K562 (cell line): ENCODE results near the gene SIGLEC11. TPM values are rescaled to one million over a fixed set of nuclear protein-coding genes. Genes with fewer than 3 reads are reported as not detected.

Experiments
- ATAC-seq: fragments of 200-7000 bp; cut with Tn5 transposase; 3 replicates; pipeline ENCODE4 v1.9.1; 2020; ENCODE audit warnings: moderate library complexity
- BruUV-seq: library from RNA; stranded (reverse); fragments of 400-500 nt; replicated peaks from 2 replicates; lab custom pipeline; 2021; lab: Mats Ljungman, UMichigan
- CTCF ChIA-PET: fragments of 300-600 bp; formaldehyde crosslinking; extraction: SDS; loops from one replicate; lab custom pipeline; 2021; ENCODE audit warnings: low intra/inter-chr PET ratio; lab: Yijun Ruan, JAX
- POLR2A ChIA-PET: fragments of 300-600, 350-650 bp; sonication (Branson Sonifier 250); formaldehyde crosslinking; extraction: SDS; loops from one replicate; lab custom pipeline; 2021; ENCODE audit warnings: antibody characterized with exemption, inconsistent platforms; lab: Yijun Ruan, JAX
- DNase-seq, 4 experiments: peaks; one replicate each; pipeline versions ENCODE4 v3.0.0 to v3.0.0-alpha.2; 2011 to 2018; ENCODE audit warnings: low spot score in 3 of 4, mixed read lengths in 3 of 4; ENCODE audit errors: extremely low read depth in 1 of 4
- FAIRE-seq: peaks from 2 replicates; lab custom pipeline; 2011; peaks lifted over from hg19 to GRCh38; lab: Jason Lieb, UNC
- H2AFZ ChIP-seq: 2 replicates; pipeline ENCODE4 v1.6.0; 2011; ENCODE audit warnings: low read depth, low read length, control low read depth, inconsistent platforms
- H3K27ac ChIP-seq: fragments of 200-600 bp; 3 replicates; pipeline ENCODE4 v1.8.0; 2011; ENCODE audit warnings: low read depth, mild to moderate bottlenecking, control low read depth, inconsistent platforms, low read length, moderate library complexity, mixed read lengths; ENCODE audit errors: extremely low read depth
- H3K27me3 ChIP-seq, 2 experiments: fragments of 300-600 bp in 1 of 2; 2 replicates in 1 of 2; 3 replicates in 1 of 2; pipeline versions ENCODE4 v1.6.0 to v1.8.0; 2011; ENCODE audit warnings: inconsistent platforms in 2 of 2, low read length in 2 of 2, mild to moderate bottlenecking in 1 of 2, mixed read lengths in 1 of 2, moderate library complexity in 1 of 2; ENCODE audit not compliant: control insufficient read depth in 2 of 2, insufficient read depth in 2 of 2
- H3K36me3 ChIP-seq: fragments of 300-600 bp; 3 replicates; pipeline ENCODE4 v1.8.0; 2011; ENCODE audit warnings: mild to moderate bottlenecking, low read length, inconsistent platforms; ENCODE audit not compliant: control insufficient read depth, insufficient read depth
- H3K4me1 ChIP-seq, 2 experiments: fragments of 200-600 bp in 1 of 2; replicated peaks in 1 of 2; 2 replicates in 1 of 2; 3 replicates in 1 of 2; pipeline versions ENCODE4 v1.5.1 to v1.8.0; 2011; ENCODE audit warnings: inconsistent platforms in 2 of 2, low read length in 2 of 2, mild to moderate bottlenecking in 1 of 2, mixed read lengths in 1 of 2, moderate library complexity in 1 of 2; ENCODE audit not compliant: control insufficient read depth in 2 of 2, insufficient read depth in 2 of 2
- H3K4me2 ChIP-seq: 2 replicates; pipeline ENCODE4 v1.6.1; 2011; ENCODE audit warnings: low read length, control low read depth, inconsistent platforms, mixed read lengths; ENCODE audit not compliant: insufficient read depth
- H3K4me3 ChIP-seq: fragments of 200-600 bp; sonication (generic), shearing (Covaris generic); 2 replicates; pipeline ENCODE4 v1.5.1; 2016; ENCODE audit warnings: control low read depth, inconsistent platforms
- H3K79me2 ChIP-seq: fragments of 200-600 bp; 3 replicates; pipeline ENCODE4 v1.8.0; 2011; ENCODE audit warnings: low read length, inconsistent platforms; ENCODE audit not compliant: control insufficient read depth, insufficient read depth
- H3K9ac ChIP-seq, 2 experiments: 2 replicates each; pipeline versions ENCODE4 v1.6.0 to v1.6.1; 2011; ENCODE audit warnings: low read depth in 2 of 2, low read length in 2 of 2, control low read depth in 1 of 2, inconsistent platforms in 1 of 2, mild to moderate bottlenecking in 1 of 2, mixed read lengths in 1 of 2; ENCODE audit not compliant: insufficient read depth in 1 of 2
- H3K9me1 ChIP-seq: one replicate; pipeline ENCODE4 v1.6.0; 2011; ENCODE audit warnings: inconsistent platforms, mild to moderate bottlenecking, low read length, moderate library complexity; ENCODE audit not compliant: control insufficient read depth, insufficient read depth
- H3K9me3 ChIP-seq: replicated peaks from 2 replicates; pipeline ENCODE4 v1.5.1; 2011; ENCODE audit warnings: low read depth, low read length, inconsistent platforms; ENCODE audit not compliant: control insufficient read depth, insufficient read depth
- H4K20me1 ChIP-seq: replicated peaks from 2 replicates; pipeline ENCODE4 v1.6.1; 2011; ENCODE audit warnings: low read length, inconsistent platforms, mixed read lengths; ENCODE audit not compliant: control insufficient read depth, insufficient read depth
- ADNP ChIP-seq: fragments of 200-800 bp; sonication (Bioruptor generic); IDR thresholded peaks from 2 replicates; pipeline ENCODE4 v1.6.1; 2016; ENCODE audit warnings: missing genetic modification characterization, missing compliant biosample characterization
- BRD9 ChIP-seq: fragments of 450-650 bp; IDR thresholded peaks from 2 replicates; pipeline ENCODE4 v1.6.1; 2018; ENCODE audit warnings: low read depth; ENCODE audit not compliant: partially characterized antibody
- DEAF1 ChIP-seq: fragments of 450-650 bp; formaldehyde crosslinking; IDR thresholded peaks from 2 replicates; pipeline ENCODE4 v1.4.0; 2020; ENCODE audit warnings: mild to moderate bottlenecking, moderate library complexity
- ESRRA ChIP-seq: fragments of 450-650 bp; IDR thresholded peaks from 2 replicates; pipeline ENCODE4 v1.6.1; 2014; ENCODE audit warnings: low read depth, mild to moderate bottlenecking, moderate library complexity, borderline replicate concordance
- JUN ChIP-seq, 2 experiments: sonication (generic) in 1 of 2; formaldehyde crosslinking in 1 of 2; IDR thresholded peaks; 2 replicates each; pipeline versions ENCODE4 v1.6.1 to v1.8.0; 2012 to 2022; ENCODE audit warnings: borderline replicate concordance in 2 of 2, mild to moderate bottlenecking in 2 of 2, improper control_type of control experiment in 1 of 2, low read depth in 1 of 2, low read length in 1 of 2, missing genetic modification reagents in 1 of 2
- MLLT1 ChIP-seq, 2 experiments: fragments of 450-650 bp; IDR thresholded peaks; 2 replicates each; pipeline ENCODE4 v1.6.1; 2016
- MTA1 ChIP-seq: fragments of 450-650 bp; IDR thresholded peaks from 2 replicates; pipeline ENCODE4 v1.6.1; 2017; ENCODE audit warnings: borderline replicate concordance
- NCOA4 ChIP-seq: fragments of 450-650 bp; IDR thresholded peaks from 2 replicates; pipeline ENCODE4 v1.6.1; 2018; ENCODE audit warnings: mild to moderate bottlenecking; ENCODE audit not compliant: partially characterized antibody
- PYGO2 ChIP-seq: fragments of 450-650 bp; IDR thresholded peaks from 2 replicates; pipeline ENCODE4 v1.6.1; 2016; ENCODE audit warnings: mild to moderate bottlenecking, missing genetic modification characterization, moderate library complexity, missing compliant biosample characterization
- TCF7 ChIP-seq: sonication (generic); IDR thresholded peaks from 2 replicates; pipeline ENCODE4 v1.6.1; 2016; ENCODE audit warnings: antibody characterized with exemption, borderline replicate concordance
- YBX1 ChIP-seq: fragments of 450-650 bp; IDR thresholded peaks from 2 replicates; pipeline ENCODE4 v1.7.1; 2016; ENCODE audit warnings: mild to moderate bottlenecking
- ZEB2 ChIP-seq: fragments of 450-650 bp; IDR thresholded peaks from 2 replicates; pipeline ENCODE4 v1.6.1; 2016
- ZNF280A ChIP-seq: fragments of 450-650 bp; IDR thresholded peaks from 2 replicates; pipeline ENCODE4 v1.6.1; 2018; ENCODE audit warnings: mild to moderate bottlenecking, low read depth; ENCODE audit not compliant: partially characterized antibody
- ZNF431 ChIP-seq: sonication (generic); formaldehyde crosslinking; IDR thresholded peaks from 2 replicates; pipeline ENCODE4 v1.8.0; 2022; ENCODE audit warnings: mild to moderate bottlenecking, missing genetic modification reagents
- ZNF57 ChIP-seq: fragments of 450-650 bp; formaldehyde crosslinking; IDR thresholded peaks from 2 replicates; pipeline ENCODE4 v1.4.0; 2020; ENCODE audit warnings: mild to moderate bottlenecking, moderate library complexity
- WGBS: fragments of 100-300 bp; shearing (Covaris generic); methylation state at CpG from one replicate; pipeline ENCODE4 v1.1.6; 2016; ENCODE audit warnings: low coverage, mixed read lengths; ENCODE audit not compliant: insufficient coverage; ENCODE audit errors: missing lambda C conversion rate; 5-methylcytosine and 5-hydroxymethylcytosine counted together
- in situ Hi-C: fragments of 300-500 bp; cut with MboI; formaldehyde crosslinking; loops from 4 replicates; pipeline ENCODE4 v1.15.0; 2018; ENCODE audit warnings: inconsistent platforms, mixed read lengths
- intact Hi-C: fragments of 100-400 bp; cut with micrococcal nuclease; formaldehyde crosslinking; loops from 2 replicates; pipeline ENCODE4 v1.14.2; 2022
- polyA plus RNA-seq, 8 experiments: library from polyadenylated mRNA; depleted of rRNA in 4 of 8; stranded (reverse) in 5 of 8; unstranded in 3 of 8; fragments of >200 nt; fragmentation: Nextera tagmentation in 2 of 8; fragmentation: Illumina TruSeq in 1 of 8; extraction: Ambion mirVana in 2 of 8; extraction: Trizol in 1 of 8; gene quantifications; 2 replicates each; pipeline versions ENCODE4 v1.2.1 to v1.2.3, GENCODE V29; 2011 to 2014; ENCODE audit warnings: inconsistent platforms in 1 of 8, missing spikeins in 1 of 8
- total RNA-seq, 7 experiments: library from RNA; depleted of rRNA in 6 of 7; stranded (reverse); fragments of >200 nt in 6 of 7; fragmentation: Illumina TruSeq in 2 of 7; extraction: Trizol in 2 of 7; gene quantifications; 2 replicates each; pipeline versions ENCODE4 v1.2.1 to v1.2.3, GENCODE V29; 2011 to 2021; ENCODE audit warnings: low replicate concordance in 1 of 7

Gene SIGLEC11
- total and polyA plus RNA-seq, 9 of the 15 experiments (the other 6 are each of a cell fraction or from before 2014, with no cell fraction given): not detected

GRCh38 chr19:49937750-49938381 is 23.1 kb downstream of the SIGLEC11 start:
- WGBS: 10% methylated on average over 35 of the region's 35 CpGs
- in situ Hi-C loops: loop anchor here (5.0 to 10.0 kb wide), 2 partner anchors 39 to 157 kb away; no protein-coding TSS in a partner anchor
- BruUV-seq: no TSS peak
- H3K4me2 ChIP-seq: peak overlapping the region; percentile 38
- FAIRE-seq: peak; percentile 87
- POLR2A ChIA-PET: interaction anchor here (1.1 kb wide), 1 partner anchor 60 kb away, joined by 6 read pairs; no protein-coding TSS in a partner anchor
- DNase-seq: peak; percentile 75 to 87 (median 80)
- peak overlapping the region; percentile 45 for H2AFZ ChIP-seq
- peak overlapping the region in 1 of 2 experiments; percentile 84; a peak in 2 of 4 replicates for H3K9ac ChIP-seq
- H3K9me3 ChIP-seq: no peaks in the 10 kb centered on the region
- H3K9me1 ChIP-seq: no peaks in the 10 kb centered on the region
- H3K4me1 ChIP-seq: peaks cover 8 to 20% of the 10 kb centered on the region in 2 experiments; a peak in 3 of 5 replicates
- no peaks in the 10 kb centered on the region for H4K20me1 ChIP-seq
- H3K36me3 ChIP-seq: peaks cover under 1% of the 10 kb centered on the region; the same call in 1 of the 3 replicates
- no peaks in the 10 kb centered on the region for H3K27me3 ChIP-seq
- CTCF ChIA-PET: interaction anchor here (0.7 to 3.0 kb wide), 3 partner anchors 30 to 49 kb away, joined by 4 to 61 read pairs (median 8); no protein-coding TSS in a partner anchor
- ATAC-seq: peak; percentile 64
- H3K4me3 ChIP-seq: peak overlapping the region; percentile 31
- no peaks in the 10 kb centered on the region for H3K79me2 ChIP-seq
- no peak overlapping the region for H3K27ac ChIP-seq
- intact Hi-C loops: loop anchor here (1.0 kb wide), 2 partner anchors 45 to 49 kb away; no protein-coding TSS in a partner anchor
- TF ChIP-seq JUN (IDR thresholded peaks at IDR 0.05; ENCODE audit: borderline replicate concordance, low read depth, low read length) (no peak), JUN (CRISPR knock-in tag; IDR thresholded peaks at IDR 0.05; ENCODE audit: borderline replicate concordance) (no peak), MLLT1 (IDR thresholded peaks at IDR 0.05) (peak in 1 of 2 experiments; percentile 17; a peak in 1 of 4 replicates), ESRRA (0 out of 2 replicates have a peak, but pooled peaks have one; percentile 12), ZNF57 (no peak), ZNF280A (no peak), ZNF431 (no peak), YBX1 (no peak), NCOA4 (no peak), TCF7 (0 out of 2 replicates have a peak, but pooled peaks have one; percentile 21), DEAF1 (CRISPR knock-in tag) (peak; percentile 93), PYGO2 (no peak), BRD9 (no peak), MTA1 (no peak), ZEB2 (no peak), ADNP (tag) (peak; percentile 30; the same call in 1 of the 2 replicates)
